ENCODE measurements around the gene SAXO1. TPM values are rescaled to one million over a fixed set of nuclear protein-coding genes. Genes with fewer than 3 reads are reported as not detected.

Gene SAXO1
- total and polyA plus RNA-seq, 4 donors: under 0.01 to 0.05 (median 0.01) TPM; not detected in 1

- no peaks in the 10 kb centered on the region for H3K4me1 ChIP-seq (ENCODE audit: control insufficient read depth in 4 of 4, insufficient read depth in 4 of 4, low read length in 3 of 4)
- H3K27me3 ChIP-seq (ENCODE audit: control insufficient read depth in 4 of 4, insufficient read depth in 4 of 4, low read length in 3 of 4): peaks cover 0 to 6% (median 0%) of the 10 kb centered on the region in 4 donors
- DNase-seq (ENCODE audit: low spot score): no peak
- TF ChIP-seq RAD21 (IDR thresholded peaks at IDR 0.05) (no peak), SP1 (IDR thresholded peaks at IDR 0.05) (no peak), ATF3 (IDR thresholded peaks at IDR 0.05) (no peak), GABPA (IDR thresholded peaks at IDR 0.05 in 1 of 2, conservative IDR thresholded peaks at IDR 0.05 in 1 of 2) (no peak), EGR1 (IDR thresholded peaks at IDR 0.05; ENCODE audit: low read depth in 2 of 2) (no peak), FOXA2 (IDR thresholded peaks at IDR 0.05) (no peak), ZBTB33 (IDR thresholded peaks at IDR 0.05) (no peak), TAF1 (conservative IDR thresholded peaks at IDR 0.05) (no peak), JUND (IDR thresholded peaks at IDR 0.05) (no peak), HNF4A (conservative IDR thresholded peaks at IDR 0.05) (no peak), CTCF (IDR thresholded peaks at IDR 0.05; ENCODE audit: low read depth, low read length, missing input control) (no peak), MAX (IDR thresholded peaks at IDR 0.05) (no peak), RXRA (IDR thresholded peaks at IDR 0.05) (no peak), HNF4G (IDR thresholded peaks at IDR 0.05) (no peak), NR2F2 (IDR thresholded peaks at IDR 0.05) (no peak), REST (IDR thresholded peaks at IDR 0.05) (no peak), YY1 (IDR thresholded peaks at IDR 0.05) (no peak), FOXA1 (IDR thresholded peaks at IDR 0.05) (no peak)
- no peaks in the 10 kb centered on the region for H3K9me3 ChIP-seq (ENCODE audit: control insufficient read depth in 4 of 4, low read length in 3 of 4)
- H3K4me3 ChIP-seq (ENCODE audit: low read depth in 1 of 3, low read length in 3 of 3): no peak overlapping the region
- no peak overlapping the region for H3K9ac ChIP-seq (ENCODE audit: low read depth in 1 of 2, low read length in 2 of 2)
- no peaks in the 10 kb centered on the region for H3K36me3 ChIP-seq (ENCODE audit: control insufficient read depth in 4 of 4, insufficient read depth in 3 of 4, low read depth in 1 of 4, low read length in 3 of 4)
- H3K27ac ChIP-seq (ENCODE audit: low read depth in 1 of 2, low read length in 2 of 2): no peak overlapping the region
- 85% methylated on average over 11 of the region's 11 CpGs for WGBS
These were observed 127.8 kb downstream of the SAXO1 start for GRCh38 chr9:18905028-18905882.
